NCI-H345 (cell line): ENCODE measurements around the gene FEM1B.

Source experiments
- DNase-seq: peaks from one replicate; lab custom pipeline; 2025; lab: John Stamatoyannopoulos, UW

FEM1B gene

GRCh38 chr15:68285259-68285980, 7.9 kb downstream of the FEM1B start:
- no peak for DNase-seq

DNA sequence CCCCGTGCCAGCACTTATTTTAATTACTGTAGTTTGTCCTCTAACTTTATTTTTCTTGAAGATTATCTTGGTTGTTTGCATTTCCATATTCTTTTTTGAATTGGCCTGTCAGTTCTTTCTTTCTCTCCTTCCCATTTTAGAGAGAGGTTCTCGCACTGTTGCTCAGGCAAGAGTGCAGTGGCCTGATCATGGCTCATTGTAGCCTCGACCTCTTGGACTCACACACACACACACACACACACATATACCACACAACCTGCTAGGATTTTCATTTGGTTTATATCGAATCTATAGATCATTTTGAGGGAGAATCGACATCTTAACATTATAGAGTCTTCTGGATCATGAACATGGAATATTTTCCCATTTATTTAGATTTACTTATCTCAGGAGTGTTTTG, 8.7 kb downstream of the FEM1B start:
- DNase-seq, result no peak

DNA sequence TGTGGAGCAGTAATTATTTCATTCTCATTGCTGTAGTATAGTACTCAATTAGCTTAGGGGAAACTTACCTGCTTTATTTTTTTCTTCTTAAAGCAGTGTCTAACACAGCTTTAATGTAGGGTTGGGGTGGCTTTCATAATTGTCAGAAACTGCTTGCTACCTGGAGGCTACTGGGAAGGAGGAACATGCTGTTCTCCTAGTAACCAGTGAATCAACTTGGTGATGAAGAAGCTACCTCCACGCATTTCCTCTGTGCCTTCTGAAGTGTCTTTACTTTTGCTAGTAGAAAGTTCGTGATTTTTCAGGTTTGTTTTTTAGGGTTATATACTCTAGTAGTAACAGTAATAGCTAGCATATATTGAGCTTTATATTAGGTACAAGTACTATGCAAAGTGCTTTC, 11.5 kb downstream of the FEM1B start:
- no peak for DNase-seq

- no peak for DNase-seq
Measured at GRCh38 chr15:68289621-68290352, 12.2 kb downstream of the FEM1B start.

DNA sequence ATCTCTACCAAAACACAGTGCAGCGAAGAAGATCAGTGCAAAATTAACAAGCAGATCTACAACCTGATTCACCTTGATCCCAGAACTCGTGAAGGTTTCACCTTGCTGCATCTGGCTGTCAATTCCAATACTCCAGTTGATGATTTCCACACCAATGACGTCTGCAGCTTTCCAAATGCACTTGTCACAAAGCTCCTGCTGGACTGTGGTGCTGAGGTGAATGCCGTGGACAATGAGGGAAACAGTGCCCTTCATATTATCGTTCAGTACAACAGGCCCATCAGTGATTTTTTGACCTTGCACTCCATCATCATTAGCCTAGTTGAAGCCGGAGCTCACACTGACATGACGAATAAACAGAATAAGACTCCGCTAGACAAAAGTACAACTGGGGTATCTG, 13.2 kb downstream of the FEM1B start:
- DNase-seq, result no peak

- no peak for DNase-seq
Measured at GRCh38 chr15:68292157-68292781, 14.7 kb downstream of the FEM1B start.

DNA sequence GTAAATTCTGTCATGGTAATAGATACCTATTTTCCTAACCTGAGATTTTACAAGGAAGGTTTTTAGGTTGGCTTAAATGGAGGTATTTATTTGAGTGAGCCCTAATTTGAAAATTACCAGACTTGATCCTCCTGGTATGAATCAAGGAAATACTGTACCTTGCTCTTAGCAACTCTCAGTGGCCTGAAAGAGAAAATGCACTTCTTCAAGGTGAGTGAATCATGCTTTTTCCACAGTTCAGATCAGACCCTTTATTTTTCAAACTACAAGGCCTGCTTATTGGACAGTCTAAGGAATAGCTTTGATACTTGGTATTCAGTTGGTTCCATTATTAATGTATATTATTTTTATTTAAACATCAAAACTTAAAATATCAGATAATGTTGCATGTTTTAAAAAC, 15.4 kb downstream of the FEM1B start:
- DNase-seq, result no peak

- DNase-seq, result no peak
Measured at GRCh38 chr15:68295014-68295805, 17.7 kb downstream of the FEM1B start.

DNA sequence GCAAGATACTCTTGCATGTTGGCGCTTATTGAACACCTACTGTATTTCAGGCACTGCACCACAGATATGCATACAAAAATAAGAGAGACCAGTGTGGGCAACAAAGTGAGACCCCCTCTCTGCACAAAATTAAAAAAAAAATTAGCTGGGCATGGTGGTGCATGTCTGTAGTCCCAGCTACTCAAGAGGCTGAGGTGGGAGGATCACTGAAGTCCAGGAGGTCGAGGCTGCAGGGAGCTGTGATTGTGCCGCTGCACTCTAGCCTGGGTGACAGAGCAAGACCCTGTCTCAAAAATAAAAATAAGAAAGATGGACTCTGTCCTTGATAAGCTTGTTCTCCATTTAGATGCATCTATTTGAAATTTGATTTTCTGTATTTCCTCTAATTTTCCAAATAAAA, 20.8 kb downstream of the FEM1B start:
- no peak for DNase-seq

- DNase-seq, result no peak
Measured at GRCh38 chr15:68298882-68299381, 21.4 kb downstream of the FEM1B start.

DNA sequence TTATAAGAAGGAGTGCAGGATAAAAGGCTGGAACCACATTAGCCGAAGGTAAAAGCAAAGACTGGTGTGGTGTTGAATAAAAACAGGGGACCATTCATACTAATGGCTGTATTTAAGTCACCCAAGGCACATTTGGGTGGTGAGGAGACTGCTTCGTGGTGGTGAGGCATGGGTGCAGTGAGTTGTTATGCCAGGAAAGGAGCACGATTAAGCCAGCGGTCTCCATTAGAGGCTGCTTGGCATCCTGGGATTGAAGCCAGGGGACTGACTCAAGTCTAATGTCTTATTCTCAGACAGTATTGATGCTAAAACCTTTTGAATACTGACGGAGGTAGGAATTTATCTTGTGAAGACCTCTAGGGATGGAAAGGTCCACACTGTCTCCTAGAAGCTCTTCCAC, 21.9 kb downstream of the FEM1B start:
- DNase-seq, result no peak

DNA sequence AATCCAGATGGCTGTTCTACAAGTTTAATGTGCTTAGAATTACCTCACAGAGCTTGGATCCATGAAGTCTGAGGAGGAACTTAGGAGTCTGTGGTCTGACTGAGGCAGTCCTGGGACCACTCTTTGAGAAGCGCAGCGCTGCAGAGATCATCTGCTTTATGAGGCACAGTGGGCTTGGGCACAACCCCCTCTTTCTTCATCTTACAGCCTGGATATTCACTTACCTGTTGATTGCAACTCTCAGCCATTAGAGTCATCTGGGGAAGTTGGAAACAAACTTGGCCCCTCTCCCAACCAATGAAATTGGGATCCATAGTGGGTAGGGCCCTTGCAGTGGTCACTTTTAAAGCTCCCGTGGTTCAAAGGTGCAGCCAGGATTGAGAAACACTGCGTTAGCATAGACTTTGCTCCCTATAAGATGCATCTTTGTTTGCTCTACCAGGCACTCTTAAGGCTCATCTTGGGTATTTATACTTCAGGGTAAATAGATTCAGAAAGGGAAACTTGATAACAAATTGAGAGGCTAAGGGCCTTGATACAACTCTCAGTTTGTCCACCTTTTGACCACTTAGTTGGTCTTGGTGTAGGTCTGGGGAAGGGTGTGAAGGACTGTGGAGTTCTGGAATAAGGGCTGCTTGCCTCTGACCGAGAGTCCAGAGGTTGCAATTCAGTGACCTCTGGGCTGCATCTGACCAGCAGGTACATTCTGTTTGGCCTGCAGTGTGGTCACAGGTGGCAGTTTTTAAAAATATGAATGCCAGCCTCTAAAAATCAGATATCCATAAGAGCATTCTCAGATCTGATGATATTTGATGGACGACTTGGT, 22.8 kb downstream of the FEM1B start:
- no peak for DNase-seq

GRCh38 chr15:68301301-68301700, 23.8 kb downstream of the FEM1B start:
- DNase-seq, result no peak

DNA sequence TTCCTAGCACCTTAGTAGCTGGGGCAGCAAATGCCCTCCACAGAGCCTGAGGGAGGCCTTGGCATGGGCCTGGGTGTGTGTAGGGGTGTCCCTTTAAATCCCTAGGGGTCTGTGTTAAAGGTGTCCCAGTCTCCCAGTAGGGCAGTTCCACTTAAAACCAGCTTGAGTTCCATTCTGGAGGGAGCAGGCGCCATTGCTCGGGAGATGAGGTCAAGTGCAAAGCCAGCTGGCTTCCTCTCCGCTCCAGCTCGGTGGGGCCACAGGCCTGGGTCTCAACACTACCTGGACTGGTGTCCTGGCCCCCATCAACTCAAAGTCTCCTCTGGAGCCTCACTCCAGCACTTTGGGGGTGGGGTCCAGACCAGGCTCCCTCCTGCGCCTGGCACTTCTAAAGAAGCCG, 25.2 kb downstream of the FEM1B start:
- DNase-seq, result no peak

- no peak for DNase-seq
Measured at GRCh38 chr15:68303134-68303533, 25.6 kb downstream of the FEM1B start.

DNA sequence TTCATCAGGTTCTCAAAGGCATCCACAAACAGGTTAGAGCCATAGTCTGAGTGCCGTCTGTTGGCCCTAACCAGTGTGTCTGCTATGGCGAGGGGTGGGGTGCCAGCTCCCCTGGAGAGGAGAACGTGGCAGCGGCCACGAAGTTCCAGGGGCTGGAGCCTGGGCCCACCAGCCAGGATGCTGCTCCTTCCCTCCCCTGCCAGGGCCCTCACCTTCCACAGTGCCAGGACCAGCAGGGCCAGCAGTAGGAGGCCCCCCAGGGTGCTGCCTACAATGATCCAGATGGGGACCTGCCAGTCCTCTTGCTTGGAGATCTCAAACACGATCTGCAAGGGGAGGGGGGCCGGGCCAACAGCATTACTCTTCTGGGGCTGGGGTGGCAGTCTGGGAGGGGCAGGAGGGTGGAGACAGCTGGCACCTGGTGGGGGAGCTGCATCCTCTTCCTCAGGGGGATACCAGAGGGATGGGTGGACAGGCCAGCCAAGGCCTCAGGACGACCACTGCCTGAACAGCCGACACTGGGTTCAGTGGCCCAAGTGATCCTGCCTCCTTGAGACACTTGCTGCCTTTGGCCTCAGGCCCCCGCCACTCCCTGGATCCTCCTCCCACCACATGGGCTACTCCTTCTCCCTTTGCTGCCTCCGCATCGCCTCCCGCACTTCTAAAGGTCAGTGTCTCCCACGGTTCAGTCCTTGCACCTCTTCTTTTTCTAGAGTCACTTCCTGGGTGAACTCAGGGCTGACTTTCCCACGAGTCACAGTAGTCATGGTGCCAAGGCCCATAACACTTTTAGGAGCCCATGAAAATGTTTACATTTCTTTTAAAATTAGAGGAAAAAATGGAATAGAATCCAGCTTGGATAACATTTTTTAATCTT, 26.3 kb downstream of the FEM1B start:
- DNase-seq, result no peak

GRCh38 chr15:68304589-68305337, 27.2 kb downstream of the FEM1B start:
- no peak for DNase-seq

- DNase-seq, result no peak
Measured at GRCh38 chr15:68305420-68305871, 27.9 kb downstream of the FEM1B start.

GRCh38 chr15:68307131-68307928, 29.8 kb downstream of the FEM1B start:
- DNase-seq, result no peak
